ENCODE results near the gene TRPM5.
A peak's percentile ranks its signal among the peaks of the same experiment; 100 is the strongest.

TRPM5 gene

GRCh38 chr11:2437516-2437915 lies 6.8 kb downstream of the TRPM5 start:
- no peak for DNase-seq (ENCODE audit: low read depth in 2 of 2)

- DNase-seq (ENCODE audit: low read depth in 2 of 2) = no peak
Measured at GRCh38 chr11:2436521-2437031, 7.7 kb downstream of the TRPM5 start.

GRCh38 chr11:2436013-2436520 lies 8.2 kb downstream of the TRPM5 start:
- DNase-seq (ENCODE audit: low read depth in 2 of 2) = no peak

- no peak for DNase-seq (ENCODE audit: low read depth in 2 of 2)
Measured at GRCh38 chr11:2435288-2436012, 8.9 kb downstream of the TRPM5 start.

GRCh38 chr11:2434506-2435255 lies 9.6 kb downstream of the TRPM5 start:
- DNase-seq (ENCODE audit: low read depth in 2 of 2) = no peak

- no peak for DNase-seq (ENCODE audit: low read depth in 2 of 2)
Measured at GRCh38 chr11:2434008-2434407, 10.3 kb downstream of the TRPM5 start.

GRCh38 chr11:2433106-2433925 lies 11.0 kb downstream of the TRPM5 start:
- DNase-seq (ENCODE audit: low read depth in 2 of 2) = no peak

GRCh38 chr11:2432628-2433071 lies 11.7 kb downstream of the TRPM5 start:
- DNase-seq (ENCODE audit: low read depth in 2 of 2) = no peak

GRCh38 chr11:2432171-2432621 lies 12.1 kb downstream of the TRPM5 start:
- DNase-seq (ENCODE audit: low read depth in 2 of 2) = no peak

- DNase-seq (ENCODE audit: low read depth in 2 of 2) = no peak
Measured at GRCh38 chr11:2431395-2431794, 12.9 kb downstream of the TRPM5 start.

- DNase-seq (ENCODE audit: low read depth in 2 of 2) = peak; percentile 67 to 80
Measured at GRCh38 chr11:2428322-2428795, 16.0 kb downstream of the TRPM5 start.

- no peak for DNase-seq (ENCODE audit: low read depth in 2 of 2)
Measured at GRCh38 chr11:2427721-2428321, 16.5 kb downstream of the TRPM5 start.

- DNase-seq (ENCODE audit: low read depth in 2 of 2) = no peak
Measured at GRCh38 chr11:2426826-2427521, 17.3 kb downstream of the TRPM5 start.

- no peak for DNase-seq (ENCODE audit: low read depth in 2 of 2)
Measured at GRCh38 chr11:2426221-2426620, 18.1 kb downstream of the TRPM5 start.

- no peak for DNase-seq (ENCODE audit: low read depth in 2 of 2)
Measured at GRCh38 chr11:2425506-2425905, 18.8 kb downstream of the TRPM5 start.

- DNase-seq (ENCODE audit: low read depth in 2 of 2) = no peak
Measured at GRCh38 chr11:2424811-2425495, 19.4 kb downstream of the TRPM5 start.

GRCh38 chr11:2423157-2424025 lies 20.9 kb downstream of the TRPM5 start:
- DNase-seq (ENCODE audit: low read depth in 2 of 2) = no peak

GRCh38 chr11:2422461-2423156 lies 21.7 kb downstream of the TRPM5 start:
- no peak for DNase-seq (ENCODE audit: low read depth in 2 of 2)
